OCI-LY1 (cell line): Measurements from ENCODE around the gene AGTPBP1.

Source experiments
- H2AFZ ChIP-seq: fragments of 200-600 bp; sonication (generic), shearing (Covaris generic); 2 replicates; pipeline ENCODE4 v1.6.0; 2014; ENCODE audit warnings: antibody characterized with exemption, mild to moderate bottlenecking, low read length
- H3F3A ChIP-seq: fragments of 200-600 bp; sonication (generic), shearing (Covaris generic); 2 replicates; pipeline ENCODE4 v1.6.0; 2014; ENCODE audit warnings: mild to moderate bottlenecking, antibody characterized with exemption, low read length, moderate library complexity; ENCODE audit not compliant: insufficient read depth
- H3K27ac ChIP-seq: fragments of 200-600 bp; sonication (generic); 2 replicates; pipeline ENCODE4 v1.5.1; 2014; ENCODE audit warnings: low read length, mixed run types, mild to moderate bottlenecking, low read depth; ENCODE audit not compliant: poor library complexity, severe bottlenecking
- H3K27me3 ChIP-seq: fragments of 200-600 bp; sonication (generic); 2 replicates; pipeline ENCODE4 v1.6.0; 2014; ENCODE audit warnings: antibody characterized with exemption, mild to moderate bottlenecking, low read length, moderate library complexity; ENCODE audit not compliant: insufficient read depth
- H3K36me3 ChIP-seq: fragments of 200-600 bp; sonication (generic); 2 replicates; pipeline ENCODE4 v1.6.1; 2014; ENCODE audit warnings: mild to moderate bottlenecking, antibody characterized with exemption, low read length, moderate library complexity, mixed read lengths; ENCODE audit not compliant: insufficient read depth
- H3K4me1 ChIP-seq: fragments of 200-600 bp; sonication (generic); 2 replicates; pipeline ENCODE4 v1.5.1; 2014; ENCODE audit warnings: mild to moderate bottlenecking, low read length, moderate library complexity; ENCODE audit not compliant: insufficient read depth, severe bottlenecking
- H3K4me2 ChIP-seq: fragments of 200-600 bp; sonication (generic), shearing (Covaris generic); 2 replicates; pipeline ENCODE4 v1.6.1; 2014; ENCODE audit warnings: low read length
- H3K4me3 ChIP-seq: fragments of 200-600 bp; sonication (generic); 2 replicates; pipeline ENCODE4 v1.5.1; 2014; ENCODE audit warnings: low read length, low read depth, mild to moderate bottlenecking, mixed read lengths; ENCODE audit not compliant: poor library complexity, severe bottlenecking
- H3K79me2 ChIP-seq: fragments of 200-600 bp; shearing (Covaris generic); 2 replicates; pipeline ENCODE4 v1.6.1; 2016; ENCODE audit warnings: mixed run types, low read length, mixed read lengths; ENCODE audit not compliant: insufficient read depth
- H3K9ac ChIP-seq: fragments of 200-600 bp; sonication (generic), shearing (Covaris generic); 2 replicates; pipeline ENCODE4 v1.6.1; 2014; ENCODE audit warnings: mild to moderate bottlenecking, low read length, mixed read lengths
- H3K9me2 ChIP-seq: fragments of 200-600 bp; sonication (generic), shearing (Covaris generic); 2 replicates; pipeline ENCODE4 v1.6.1; 2014; ENCODE audit warnings: low read depth, mild to moderate bottlenecking, low read length, mixed read lengths
- H3K9me3 ChIP-seq: fragments of 200-600 bp; shearing (Covaris generic); 2 replicates; pipeline ENCODE4 v1.6.1; 2014; ENCODE audit warnings: low read length, mixed read lengths
- H4K20me1 ChIP-seq: fragments of 200-600 bp; sonication (generic), shearing (Covaris generic); 2 replicates; pipeline ENCODE4 v1.6.0; 2016; ENCODE audit warnings: mild to moderate bottlenecking, low read length; ENCODE audit not compliant: insufficient read depth
- CTCF ChIP-seq: fragments of 200-600 bp; sonication (generic), shearing (Covaris generic); IDR thresholded peaks from 2 replicates; pipeline ENCODE4 v1.5.1; 2017; ENCODE audit warnings: mild to moderate bottlenecking, antibody characterized with exemption, low read length, moderate library complexity, mixed read lengths
- EZH2 ChIP-seq: fragments of 200-600 bp; sonication (generic), shearing (Covaris generic); IDR thresholded peaks from 2 replicates; pipeline ENCODE4 v1.8.0; 2017; ENCODE audit warnings: borderline replicate concordance, mixed run types, mild to moderate bottlenecking, antibody characterized with exemption, low read length, moderate library complexity, mixed read lengths

Gene AGTPBP1

GRCh38 chr9:85658716-85659115, 83.0 kb downstream of the AGTPBP1 start:
- Histone ChIP-seq H3K27ac (no peak overlapping the region), H3K4me2 (no peak overlapping the region), H3K4me1 (no peaks in the 10 kb centered on the region), H3F3A (no peaks in the 10 kb centered on the region), H3K4me3 (no peak overlapping the region), H3K9me2 (no peaks in the 10 kb centered on the region), H3K79me2 (no peaks in the 10 kb centered on the region), H3K9ac (no peak overlapping the region), H2AFZ (no peak overlapping the region), H3K27me3 (no peaks in the 10 kb centered on the region), H3K36me3 (peaks cover 11% of the 10 kb centered on the region; the same call in 1 of the 2 replicates), H4K20me1 (no peaks in the 10 kb centered on the region), H3K9me3 (no peaks in the 10 kb centered on the region)
- no peak for TF ChIP-seq CTCF
- no peak for TF ChIP-seq EZH2

- TF ChIP-seq EZH2: no peak
- no peak for TF ChIP-seq CTCF
- Histone ChIP-seq H3K9me3 (no peaks in the 10 kb centered on the region), H3F3A (no peaks in the 10 kb centered on the region), H4K20me1 (no peaks in the 10 kb centered on the region), H3K9ac (no peak overlapping the region), H2AFZ (no peak overlapping the region), H3K79me2 (no peaks in the 10 kb centered on the region), H3K36me3 (peaks cover 20% of the 10 kb centered on the region; the same call in 1 of the 2 replicates), H3K9me2 (no peaks in the 10 kb centered on the region), H3K4me2 (no peak overlapping the region), H3K27me3 (no peaks in the 10 kb centered on the region), H3K4me1 (no peaks in the 10 kb centered on the region), H3K27ac (no peak overlapping the region), H3K4me3 (no peak overlapping the region)
Observed at GRCh38 chr9:85653153-85653552, 88.6 kb downstream of the AGTPBP1 start.

- TF ChIP-seq CTCF: no peak
- TF ChIP-seq EZH2: no peak
- no peaks in the 10 kb centered on the region for H4K20me1 ChIP-seq
- H3K36me3 ChIP-seq: peaks cover 10% of the 10 kb centered on the region; the same call in 1 of the 2 replicates
- no peak overlapping the region for H3K9ac ChIP-seq
- H3K4me2 ChIP-seq: no peak overlapping the region
- H3K4me3 ChIP-seq: no peak overlapping the region
- no peak overlapping the region for H3K27ac ChIP-seq
- H3K4me1 ChIP-seq: peaks cover 5% of the 10 kb centered on the region
- no peaks in the 10 kb centered on the region for H3K9me2 ChIP-seq
- no peaks in the 10 kb centered on the region for H3K79me2 ChIP-seq
- H3F3A ChIP-seq: no peaks in the 10 kb centered on the region
- no peaks in the 10 kb centered on the region for H3K9me3 ChIP-seq
- no peaks in the 10 kb centered on the region for H3K27me3 ChIP-seq
- no peak overlapping the region for H2AFZ ChIP-seq
Observed at GRCh38 chr9:85647571-85647970, 94.2 kb downstream of the AGTPBP1 start.
